GM12878 (cell line): ENCODE measurements around the gene LDLRAD3. TPM values are rescaled to one million over a fixed set of nuclear protein-coding genes. Genes with fewer than 3 reads are reported as not detected.

Experiments used
- ATAC-seq: fragments of 200-7000 bp; cut with Tn5 transposase; 3 replicates; pipeline ENCODE4 v1.9.1; 2020; ENCODE audit warnings: mild to moderate bottlenecking, moderate library complexity
- BruUV-seq: library from RNA; stranded (reverse); fragments of 400-500 nt; replicated peaks from 2 replicates; lab custom pipeline; 2021; lab: Mats Ljungman, UMichigan
- CTCF ChIA-PET: fragments of 300-600 bp; sonication (Branson Sonifier 250); formaldehyde crosslinking; extraction: SDS; loops from one replicate; lab custom pipeline; 2021; ENCODE audit warnings: inconsistent platforms; lab: Yijun Ruan, JAX
- POLR2A ChIA-PET: fragments of 350-600 bp; formaldehyde crosslinking; extraction: SDS; loops from one replicate; lab custom pipeline; 2021; ENCODE audit warnings: inconsistent platforms; lab: Charles Lee
- RAD21 ChIA-PET: fragments of 300-600 bp; sonication (Branson Sonifier 250); formaldehyde crosslinking; loops from one replicate; lab custom pipeline; 2023; ENCODE audit warnings: antibody characterized with exemption; ENCODE audit not compliant: unreplicated experiment; lab: Charles Lee
- SMC1A ChIA-PET: fragments of 300-600 bp; sonication (Branson Sonifier 250); formaldehyde crosslinking; loops from one replicate; lab custom pipeline; 2023; ENCODE audit not compliant: unreplicated experiment, uncharacterized antibody; lab: Charles Lee
- DNase-seq: peaks from one replicate; pipeline ENCODE4 v3.0.0-alpha.2; 2011; ENCODE audit warnings: low read depth, low spot score
- FAIRE-seq: peaks from 3 replicates; lab custom pipeline; 2011; peaks lifted over from hg19 to GRCh38; lab: Jason Lieb, UNC
- H2AFZ ChIP-seq: 2 replicates; pipeline ENCODE4 v1.6.0; 2011; ENCODE audit warnings: low read depth, low read length, control low read depth; ENCODE audit not compliant: control insufficient read depth
- H3K27ac ChIP-seq: 2 replicates; pipeline ENCODE4 v1.5.1; 2011; ENCODE audit warnings: control low read depth; ENCODE audit not compliant: control insufficient read depth, insufficient read depth
- H3K27me3 ChIP-seq, 2 experiments: replicated peaks in 1 of 2; 2 replicates each; pipeline versions ENCODE4 v1.6.0 to v1.6.1; 2011; ENCODE audit warnings: low read length in 1 of 2; ENCODE audit not compliant: control insufficient read depth in 2 of 2, insufficient read depth in 2 of 2
- H3K36me3 ChIP-seq, 2 experiments: 2 replicates each; pipeline ENCODE4 v1.5.1; 2011; ENCODE audit warnings: low read length in 1 of 2; ENCODE audit not compliant: control insufficient read depth in 2 of 2, insufficient read depth in 2 of 2
- H3K4me1 ChIP-seq: 2 replicates; pipeline ENCODE4 v1.6.1; 2011; ENCODE audit warnings: mild to moderate bottlenecking, low read length, moderate library complexity, mixed read lengths; ENCODE audit not compliant: control insufficient read depth, insufficient read depth
- H3K4me2 ChIP-seq: 2 replicates; pipeline ENCODE4 v1.6.0; 2011; ENCODE audit warnings: control low read depth; ENCODE audit not compliant: control insufficient read depth, insufficient read depth
- H3K4me3 ChIP-seq: fragments of 200-600 bp; sonication (generic); 2 replicates; pipeline ENCODE4 v1.5.1; 2016
- H3K79me2 ChIP-seq: 2 replicates; pipeline ENCODE4 v1.6.0; 2011; ENCODE audit warnings: low read length; ENCODE audit not compliant: control insufficient read depth, insufficient read depth
- H3K9ac ChIP-seq: 2 replicates; pipeline ENCODE4 v1.8.0; 2011; ENCODE audit warnings: low read length, control low read depth, mixed read lengths; ENCODE audit not compliant: control insufficient read depth, insufficient read depth
- H3K9me3 ChIP-seq: replicated peaks from 3 replicates; pipeline ENCODE4 v1.5.1; 2011; ENCODE audit warnings: mild to moderate bottlenecking, low read length; ENCODE audit not compliant: control insufficient read depth, insufficient read depth
- H4K20me1 ChIP-seq: 2 replicates; pipeline ENCODE4 v1.6.0; 2011; ENCODE audit not compliant: control insufficient read depth, insufficient read depth
- CBX5 ChIP-seq: sonication (generic); IDR thresholded peaks from 2 replicates; pipeline ENCODE4 v1.6.1; 2016; ENCODE audit warnings: low read depth, moderate library complexity, mild to moderate bottlenecking, inconsistent platforms
- E2F8 ChIP-seq: fragments of 450-650 bp; IDR thresholded peaks from 2 replicates; pipeline ENCODE4 v1.6.1; 2018; ENCODE audit warnings: mild to moderate bottlenecking, low read depth, moderate library complexity; ENCODE audit not compliant: partially characterized antibody
- E4F1 ChIP-seq: fragments of 450-650 bp; IDR thresholded peaks from 2 replicates; pipeline ENCODE4 v1.6.1; 2018; ENCODE audit warnings: borderline replicate concordance, mild to moderate bottlenecking; ENCODE audit not compliant: partially characterized antibody
- ELK1 ChIP-seq: IDR thresholded peaks from 2 replicates; pipeline ENCODE4 v1.6.1; 2012; ENCODE audit warnings: low read depth, low read length, improper control_type of control experiment
- RAD21 ChIP-seq: IDR thresholded peaks from 2 replicates; pipeline ENCODE4 v1.6.1; 2011; ENCODE audit warnings: mild to moderate bottlenecking, low read depth, low read length, moderate library complexity; ENCODE audit not compliant: insufficient read depth
- REST ChIP-seq: IDR thresholded peaks from 2 replicates; pipeline ENCODE4 v1.6.1; 2012; ENCODE audit warnings: mild to moderate bottlenecking, low read depth, low read length
- STAT1 ChIP-seq: fragments of 450-650 bp; conservative IDR thresholded peaks from 2 replicates; pipeline ENCODE4 v1.6.1; 2014; ENCODE audit warnings: antibody characterized with exemption, mild to moderate bottlenecking
- TAF1 ChIP-seq: IDR thresholded peaks from 2 replicates; pipeline ENCODE4 v1.6.1; 2011; ENCODE audit warnings: mild to moderate bottlenecking, low read depth, low read length, borderline replicate concordance
- WRNIP1 ChIP-seq: IDR thresholded peaks from 2 replicates; pipeline ENCODE4 v1.6.1; 2011; ENCODE audit warnings: low read depth, low read length, improper control_type of control experiment, borderline replicate concordance
- WGBS: methylation state at CpG from one replicate; pipeline ENCODE4 v1.1.6; 2016; ENCODE audit warnings: low lambda C conversion rate; ENCODE audit not compliant: insufficient replicate concordance, insufficient coverage; ENCODE audit errors: missing lambda C conversion rate; 5-methylcytosine and 5-hydroxymethylcytosine counted together
- in situ Hi-C: fragments of 300-500 bp; cut with MboI; formaldehyde crosslinking; loops from 9 replicates; pipeline ENCODE4 v1.14.3; 2018; ENCODE audit warnings: mixed read lengths
- intact Hi-C: fragments of 100-400 bp; cut with micrococcal nuclease; formaldehyde crosslinking; loops from one replicate; pipeline ENCODE4 v1.14.2; 2022; ENCODE audit not compliant: unreplicated experiment
- polyA plus RNA-seq, 11 experiments: library from polyadenylated mRNA; depleted of rRNA in 4 of 11; unstranded in 6 of 11; stranded (reverse) in 5 of 11; fragments of >200 nt; fragmentation: Nextera tagmentation in 4 of 11; fragmentation: Illumina TruSeq in 1 of 11; extraction: Ambion mirVana in 4 of 11; extraction: Trizol in 1 of 11; gene quantifications; 1 replicate in 1 of 11; 2 replicates in 10 of 11; pipeline versions ENCODE4 v1.2.1 to v1.2.3, GENCODE V29; 2011 to 2016; ENCODE audit warnings: inconsistent platforms in 2 of 11, missing spikeins in 2 of 11, low read depth in 1 of 11
- total RNA-seq, 4 experiments: library from RNA; depleted of rRNA in 3 of 4; stranded (reverse); fragments of >200 nt in 3 of 4; fragmentation: Illumina TruSeq in 1 of 4; extraction: Trizol in 1 of 4; gene quantifications; 2 replicates each; pipeline versions ENCODE4 v1.2.1 to v1.2.3, GENCODE V29; 2013 to 2021

Gene LDLRAD3
- total and polyA plus RNA-seq, 10 of the 15 experiments (the other 5 are each of a cell fraction or from before 2014, with no cell fraction given), result 2.5 to 17.2 (median 10.7) TPM

- DNase-seq (no peak), ATAC-seq (no peak), FAIRE-seq (no peak)
- no peak overlapping the region for H3K9ac ChIP-seq
- no TSS peak for BruUV-seq
- H3K4me1 ChIP-seq, result no peaks in the 10 kb centered on the region
- intact Hi-C loops (no loop called here), in situ Hi-C loops (no loop called here)
- no peaks in the 10 kb centered on the region for H4K20me1 ChIP-seq
- no peaks in the 10 kb centered on the region for H3K36me3 ChIP-seq
- H3K4me2 ChIP-seq, result no peak overlapping the region
- H3K4me3 ChIP-seq, result no peak overlapping the region
- WGBS, result 22% methylated on average over 8 of the region's 8 CpGs
- peaks cover 0 to 3% of the 10 kb centered on the region in 2 experiments; a peak in 2 of 4 replicates for H3K27me3 ChIP-seq
- CTCF ChIA-PET, result interaction anchor here (0.9 to 1.5 kb wide), 2 partner anchors 113 to 403 kb away, joined by 3 read pairs; no protein-coding TSS in a partner anchor
- no peaks in the 10 kb centered on the region for H3K9me3 ChIP-seq
- TF ChIP-seq E2F8 (no peak), STAT1 (no peak), CBX5 (no peak), RAD21 (no peak), REST (no peak), TAF1 (no peak), ELK1 (no peak), E4F1 (no peak), WRNIP1 (no peak)
- SMC1A ChIA-PET, result interaction anchor here (1.4 to 2.7 kb wide), 2 partner anchors 17 to 197 kb away, joined by 4 to 10 read pairs; no protein-coding TSS in a partner anchor
- no peaks in the 10 kb centered on the region for H3K79me2 ChIP-seq
- H2AFZ ChIP-seq, result no peak overlapping the region
- RAD21 ChIA-PET, result interaction anchor here (0.6 kb wide), 1 partner anchor 16 kb away, joined by 3 read pairs; no protein-coding TSS in a partner anchor
- POLR2A ChIA-PET, result no interaction called here
- no peak overlapping the region for H3K27ac ChIP-seq
Measured at GRCh38 chr11:36019005-36019596, 75.2 kb downstream of the LDLRAD3 start.
